K562 (cell line): ENCODE results near the gene SOHLH1. TPM values are rescaled to one million over a fixed set of nuclear protein-coding genes. Genes with fewer than 3 reads are reported as not detected.

Experiments used
- ATAC-seq: fragments of 200-7000 bp; cut with Tn5 transposase; 3 replicates; pipeline ENCODE4 v1.9.1; 2020; ENCODE audit warnings: moderate library complexity
- BruUV-seq: library from RNA; stranded (reverse); fragments of 400-500 nt; replicated peaks from 2 replicates; lab custom pipeline; 2021; lab: Mats Ljungman, UMichigan
- CTCF ChIA-PET: fragments of 300-600 bp; formaldehyde crosslinking; extraction: SDS; loops from one replicate; lab custom pipeline; 2021; ENCODE audit warnings: low intra/inter-chr PET ratio; lab: Yijun Ruan, JAX
- POLR2A ChIA-PET: fragments of 300-600, 350-650 bp; sonication (Branson Sonifier 250); formaldehyde crosslinking; extraction: SDS; loops from one replicate; lab custom pipeline; 2021; ENCODE audit warnings: antibody characterized with exemption, inconsistent platforms; lab: Yijun Ruan, JAX
- DNase-seq, 4 experiments: peaks; one replicate each; pipeline versions ENCODE4 v3.0.0 to v3.0.0-alpha.2; 2011 to 2018; ENCODE audit warnings: low spot score in 3 of 4, mixed read lengths in 3 of 4; ENCODE audit errors: extremely low read depth in 1 of 4
- FAIRE-seq: peaks from 2 replicates; lab custom pipeline; 2011; peaks lifted over from hg19 to GRCh38; lab: Jason Lieb, UNC
- H2AFZ ChIP-seq: 2 replicates; pipeline ENCODE4 v1.6.0; 2011; ENCODE audit warnings: low read depth, low read length, control low read depth, inconsistent platforms
- H3K27ac ChIP-seq: fragments of 200-600 bp; 3 replicates; pipeline ENCODE4 v1.8.0; 2011; ENCODE audit warnings: low read depth, mild to moderate bottlenecking, control low read depth, inconsistent platforms, low read length, moderate library complexity, mixed read lengths; ENCODE audit errors: extremely low read depth
- H3K27me3 ChIP-seq, 2 experiments: fragments of 300-600 bp in 1 of 2; 2 replicates in 1 of 2; 3 replicates in 1 of 2; pipeline versions ENCODE4 v1.6.0 to v1.8.0; 2011; ENCODE audit warnings: inconsistent platforms in 2 of 2, low read length in 2 of 2, mild to moderate bottlenecking in 1 of 2, mixed read lengths in 1 of 2, moderate library complexity in 1 of 2; ENCODE audit not compliant: control insufficient read depth in 2 of 2, insufficient read depth in 2 of 2
- H3K36me3 ChIP-seq: fragments of 300-600 bp; 3 replicates; pipeline ENCODE4 v1.8.0; 2011; ENCODE audit warnings: mild to moderate bottlenecking, low read length, inconsistent platforms; ENCODE audit not compliant: control insufficient read depth, insufficient read depth
- H3K4me1 ChIP-seq, 2 experiments: fragments of 200-600 bp in 1 of 2; replicated peaks in 1 of 2; 2 replicates in 1 of 2; 3 replicates in 1 of 2; pipeline versions ENCODE4 v1.5.1 to v1.8.0; 2011; ENCODE audit warnings: inconsistent platforms in 2 of 2, low read length in 2 of 2, mild to moderate bottlenecking in 1 of 2, mixed read lengths in 1 of 2, moderate library complexity in 1 of 2; ENCODE audit not compliant: control insufficient read depth in 2 of 2, insufficient read depth in 2 of 2
- H3K4me2 ChIP-seq: 2 replicates; pipeline ENCODE4 v1.6.1; 2011; ENCODE audit warnings: low read length, control low read depth, inconsistent platforms, mixed read lengths; ENCODE audit not compliant: insufficient read depth
- H3K4me3 ChIP-seq: fragments of 200-600 bp; sonication (generic), shearing (Covaris generic); 2 replicates; pipeline ENCODE4 v1.5.1; 2016; ENCODE audit warnings: control low read depth, inconsistent platforms
- H3K79me2 ChIP-seq: fragments of 200-600 bp; 3 replicates; pipeline ENCODE4 v1.8.0; 2011; ENCODE audit warnings: low read length, inconsistent platforms; ENCODE audit not compliant: control insufficient read depth, insufficient read depth
- H3K9ac ChIP-seq, 2 experiments: 2 replicates each; pipeline versions ENCODE4 v1.6.0 to v1.6.1; 2011; ENCODE audit warnings: low read depth in 2 of 2, low read length in 2 of 2, control low read depth in 1 of 2, inconsistent platforms in 1 of 2, mild to moderate bottlenecking in 1 of 2, mixed read lengths in 1 of 2; ENCODE audit not compliant: insufficient read depth in 1 of 2
- H3K9me1 ChIP-seq: one replicate; pipeline ENCODE4 v1.6.0; 2011; ENCODE audit warnings: inconsistent platforms, mild to moderate bottlenecking, low read length, moderate library complexity; ENCODE audit not compliant: control insufficient read depth, insufficient read depth
- H3K9me3 ChIP-seq: replicated peaks from 2 replicates; pipeline ENCODE4 v1.5.1; 2011; ENCODE audit warnings: low read depth, low read length, inconsistent platforms; ENCODE audit not compliant: control insufficient read depth, insufficient read depth
- H4K20me1 ChIP-seq: replicated peaks from 2 replicates; pipeline ENCODE4 v1.6.1; 2011; ENCODE audit warnings: low read length, inconsistent platforms, mixed read lengths; ENCODE audit not compliant: control insufficient read depth, insufficient read depth
- NFIC ChIP-seq: fragments of 450-650 bp; IDR thresholded peaks from 2 replicates; pipeline ENCODE4 v1.6.1; 2017; ENCODE audit warnings: mild to moderate bottlenecking, inconsistent platforms
- YY1 ChIP-seq, 3 experiments: IDR thresholded peaks; 2 replicates each; pipeline ENCODE4 v1.6.1; 2011; ENCODE audit warnings: low read length in 2 of 3, mild to moderate bottlenecking in 2 of 3, moderate library complexity in 2 of 3, borderline replicate concordance in 1 of 3, control low read depth in 1 of 3, low read depth in 1 of 3; ENCODE audit not compliant: insufficient read depth in 3 of 3, insufficient replicate concordance in 2 of 3, control insufficient read depth in 1 of 3, insufficient read length in 1 of 3; ENCODE audit errors: extremely low read depth in 1 of 3
- ZFP30 ChIP-seq: fragments of 250-450 bp; sonication (Bioruptor Pico); IDR thresholded peaks from 2 replicates; pipeline ENCODE4 v1.8.0; 2022; ENCODE audit warnings: moderate library complexity, mild to moderate bottlenecking, inconsistent platforms, borderline replicate concordance
- WGBS: fragments of 100-300 bp; shearing (Covaris generic); methylation state at CpG from one replicate; pipeline ENCODE4 v1.1.6; 2016; ENCODE audit warnings: low coverage, mixed read lengths; ENCODE audit not compliant: insufficient coverage; ENCODE audit errors: missing lambda C conversion rate; 5-methylcytosine and 5-hydroxymethylcytosine counted together
- in situ Hi-C: fragments of 300-500 bp; cut with MboI; formaldehyde crosslinking; loops from 4 replicates; pipeline ENCODE4 v1.15.0; 2018; ENCODE audit warnings: inconsistent platforms, mixed read lengths
- intact Hi-C: fragments of 100-400 bp; cut with micrococcal nuclease; formaldehyde crosslinking; loops from 2 replicates; pipeline ENCODE4 v1.14.2; 2022
- polyA plus RNA-seq, 8 experiments: library from polyadenylated mRNA; depleted of rRNA in 4 of 8; stranded (reverse) in 5 of 8; unstranded in 3 of 8; fragments of >200 nt; fragmentation: Nextera tagmentation in 2 of 8; fragmentation: Illumina TruSeq in 1 of 8; extraction: Ambion mirVana in 2 of 8; extraction: Trizol in 1 of 8; gene quantifications; 2 replicates each; pipeline versions ENCODE4 v1.2.1 to v1.2.3, GENCODE V29; 2011 to 2014; ENCODE audit warnings: inconsistent platforms in 1 of 8, missing spikeins in 1 of 8
- total RNA-seq, 7 experiments: library from RNA; depleted of rRNA in 6 of 7; stranded (reverse); fragments of >200 nt in 6 of 7; fragmentation: Illumina TruSeq in 2 of 7; extraction: Trizol in 2 of 7; gene quantifications; 2 replicates each; pipeline versions ENCODE4 v1.2.1 to v1.2.3, GENCODE V29; 2011 to 2021; ENCODE audit warnings: low replicate concordance in 1 of 7

The SOHLH1 gene
- total and polyA plus RNA-seq, 9 of the 15 experiments (the other 6 are each of a cell fraction or from before 2014, with no cell fraction given): 0.17 to 0.41 (median 0.29) TPM; not detected in 6

GRCh38 chr9:135746565-135746964, 47.3 kb upstream of the SOHLH1 start:
- in situ Hi-C loops (no loop called here), intact Hi-C loops (no loop called here)
- Histone ChIP-seq H4K20me1 (peaks cover under 1% of the 10 kb centered on the region; the same call in 1 of the 2 replicates), H3K4me3 (no peak overlapping the region), H3K4me2 (no peak overlapping the region), H3K9ac (no peak overlapping the region), H3K9me3 (no peaks in the 10 kb centered on the region), H2AFZ (no peak overlapping the region), H3K4me1 (peaks cover 0 to 38% of the 10 kb centered on the region in 2 experiments; a peak in 1 of 5 replicates), H3K27me3 (peaks cover 19 to 75% of the 10 kb centered on the region in 2 experiments; a peak in 3 of 5 replicates), H3K79me2 (no peaks in the 10 kb centered on the region), H3K9me1 (no peaks in the 10 kb centered on the region), H3K36me3 (no peaks in the 10 kb centered on the region), H3K27ac (no peak overlapping the region)
- DNase-seq: peak in 3 of 4 experiments; percentile 15 to 36 (median 31)
- TF ChIP-seq ZFP30 (CRISPR knock-in tag) (no peak), YY1 (IDR thresholded peaks at IDR 0.05; ENCODE audit: borderline replicate concordance in 1 of 3, control insufficient read depth in 1 of 3, extremely low read depth in 1 of 3, insufficient read depth in 3 of 3, insufficient read length in 1 of 3, insufficient replicate concordance in 2 of 3, low read depth in 1 of 3, low read length in 2 of 3) (no peak), NFIC (peak; percentile 64; the same call in 1 of the 2 replicates)
- FAIRE-seq: no peak
- ChIA-PET POLR2A (interaction anchor here (0.7 to 1.2 kb wide), 3 partner anchors 24 to 52 kb away, joined by 3 to 4 read pairs (median 3); no protein-coding TSS in a partner anchor), CTCF (no interaction called here)
- no TSS peak for BruUV-seq
- no peak for ATAC-seq
- WGBS: 2% methylated on average over 9 of the region's 9 CpGs
